HepG2 (cell line): ENCODE results near the gene PDIA2. TPM values are rescaled to one million over a fixed set of nuclear protein-coding genes. Genes with fewer than 3 reads are reported as not detected.

ENCODE experiments used
- ATAC-seq: fragments of 200-7000 bp; cut with Tn5 transposase; 3 replicates; pipeline ENCODE4 v1.9.1; 2020; ENCODE audit warnings: mild to moderate bottlenecking, moderate library complexity
- BruUV-seq: library from RNA; stranded (reverse); fragments of 400-500 nt; replicated peaks from 2 replicates; lab custom pipeline; 2021; lab: Mats Ljungman, UMichigan
- CTCF ChIA-PET: fragments of 300-600 bp; formaldehyde crosslinking; extraction: SDS; loops from one replicate; lab custom pipeline; 2021; ENCODE audit warnings: low total read pairs, inconsistent platforms, low intra/inter-chr PET ratio; lab: Yijun Ruan, JAX
- POLR2A ChIA-PET: fragments of 350-600 bp; sonication (Branson Sonifier 250); formaldehyde crosslinking; loops from one replicate; lab custom pipeline; 2020; ENCODE audit warnings: antibody characterized with exemption, inconsistent platforms; lab: Yijun Ruan, JAX
- DNase-seq: peaks from one replicate; pipeline ENCODE4 v3.0.0-alpha.2; 2015; ENCODE audit warnings: low spot score
- FAIRE-seq: peaks from 3 replicates; lab custom pipeline; 2011; peaks lifted over from hg19 to GRCh38; lab: Jason Lieb, UNC
- H2AFZ ChIP-seq: one replicate; pipeline ENCODE4 v1.6.1; 2011; ENCODE audit warnings: low read length, inconsistent platforms
- H3K27ac ChIP-seq: fragments of 300-600 bp; 3 replicates; pipeline ENCODE4 v1.8.0; 2011; ENCODE audit warnings: mixed run types, mild to moderate bottlenecking, mixed read lengths, low read length, inconsistent platforms; ENCODE audit not compliant: insufficient read depth; ENCODE audit errors: extremely low read length
- H3K27me3 ChIP-seq, 2 experiments: fragments of 200-600 bp in 1 of 2; 2 replicates in 1 of 2; 3 replicates in 1 of 2; pipeline versions ENCODE4 v1.6.0 to v1.8.0; 2011; ENCODE audit warnings: low read length in 2 of 2, mild to moderate bottlenecking in 2 of 2, moderate library complexity in 2 of 2, inconsistent platforms in 1 of 2; ENCODE audit not compliant: insufficient read depth in 2 of 2, control insufficient read depth in 1 of 2
- H3K36me3 ChIP-seq, 2 experiments: fragments of 200-600 bp in 1 of 2; replicated peaks in 1 of 2; 2 replicates in 1 of 2; 3 replicates in 1 of 2; pipeline versions ENCODE4 v1.5.1 to v1.8.0; 2011; ENCODE audit warnings: low read length in 2 of 2, inconsistent platforms in 1 of 2; ENCODE audit not compliant: insufficient read depth in 2 of 2, control insufficient read depth in 1 of 2
- H3K4me1 ChIP-seq: 2 replicates; pipeline ENCODE4 v1.5.1; 2012; ENCODE audit warnings: low read length, inconsistent platforms; ENCODE audit not compliant: insufficient read depth
- H3K4me2 ChIP-seq: 2 replicates; pipeline ENCODE4 v1.6.0; 2011; ENCODE audit warnings: low read depth, low read length, inconsistent platforms
- H3K4me3 ChIP-seq, 3 experiments: fragments of 200-600 bp in 1 of 3; sonication (generic), shearing (Covaris generic) in 1 of 3; replicated peaks in 1 of 3; 2 replicates each; pipeline ENCODE4 v1.5.1; 2011 to 2016; ENCODE audit warnings: low read length in 3 of 3, inconsistent platforms in 2 of 3, low read depth in 2 of 3, mild to moderate bottlenecking in 2 of 3, control low read depth in 1 of 3, mixed read lengths in 1 of 3; ENCODE audit not compliant: insufficient read depth in 1 of 3
- H3K79me2 ChIP-seq: one replicate; pipeline ENCODE4 v1.6.1; 2011; ENCODE audit warnings: low read length, inconsistent platforms; ENCODE audit not compliant: insufficient read depth
- H3K9ac ChIP-seq: 2 replicates; pipeline ENCODE4 v1.6.0; 2011; ENCODE audit warnings: mild to moderate bottlenecking, low read depth, low read length, inconsistent platforms; ENCODE audit not compliant: insufficient read depth
- H3K9me3 ChIP-seq: 2 replicates; pipeline ENCODE4 v1.5.1; 2012; ENCODE audit warnings: mild to moderate bottlenecking, low read length
- H4K20me1 ChIP-seq: 2 replicates; pipeline ENCODE4 v1.6.0; 2011; ENCODE audit warnings: inconsistent platforms, mild to moderate bottlenecking, low read length, moderate library complexity; ENCODE audit not compliant: insufficient read depth
- AHR ChIP-seq: IDR thresholded peaks from 2 replicates; pipeline ENCODE4 v1.6.1; 2018; ENCODE audit warnings: missing genetic modification reagents, missing compliant biosample characterization
- MIXL1 ChIP-seq: IDR thresholded peaks from 2 replicates; pipeline ENCODE4 v1.6.1; 2016
- NCOR1 ChIP-seq: fragments of 200-600 bp; sonication (generic); IDR thresholded peaks from 2 replicates; pipeline ENCODE4 v1.7.0; 2017; ENCODE audit warnings: antibody characterized with exemption, low read length, borderline replicate concordance
- PLRG1 ChIP-seq: fragments of 450-650 bp; conservative IDR thresholded peaks from 2 replicates; pipeline ENCODE4 v1.6.1; 2016
- RORA ChIP-seq: sonication (generic); formaldehyde crosslinking; IDR thresholded peaks from 2 replicates; pipeline ENCODE4 v1.5.0; 2020; ENCODE audit warnings: mild to moderate bottlenecking, missing genetic modification reagents, moderate library complexity
- UBTF ChIP-seq: sonication (generic); formaldehyde crosslinking; IDR thresholded peaks from 2 replicates; pipeline ENCODE4 v1.4.0; 2020; ENCODE audit warnings: mild to moderate bottlenecking, missing genetic modification reagents
- ZNF136 ChIP-seq: sonication (generic); formaldehyde crosslinking; IDR thresholded peaks from 2 replicates; pipeline ENCODE4 v1.8.1; 2022; ENCODE audit warnings: low read depth, mild to moderate bottlenecking, moderate library complexity, missing genetic modification reagents
- ZNF263 ChIP-seq: sonication (generic); formaldehyde crosslinking; IDR thresholded peaks from 2 replicates; pipeline ENCODE4 v1.4.0; 2020; ENCODE audit warnings: missing genetic modification reagents
- ZNF318 ChIP-seq: sonication (generic); formaldehyde crosslinking; IDR thresholded peaks from 2 replicates; pipeline ENCODE4 v1.4.0; 2020; ENCODE audit warnings: mild to moderate bottlenecking, missing genetic modification reagents
- ZNF75D ChIP-seq: sonication (generic); formaldehyde crosslinking; IDR thresholded peaks from 2 replicates; pipeline ENCODE4 v1.8.1; 2023; ENCODE audit warnings: missing genetic modification reagents, mild to moderate bottlenecking, borderline replicate concordance
- WGBS: methylation state at CpG from one replicate; pipeline ENCODE4 v1.1.6; 2017; ENCODE audit warnings: low lambda C conversion rate; 5-methylcytosine and 5-hydroxymethylcytosine counted together
- in situ Hi-C: cut with HindIII; loops from 2 replicates; pipeline ENCODE4 v1.10.0; 2017; ENCODE audit warnings: low pct_unique_long_range_greater_than_20kb; ENCODE audit not compliant: extremely low pct_ligation_motif_present
- intact Hi-C: fragments of 100-400 bp; cut with micrococcal nuclease; formaldehyde crosslinking; loops from one replicate; pipeline ENCODE4 v1.10.0; 2022; ENCODE audit not compliant: unreplicated experiment
- polyA plus RNA-seq, 8 experiments: library from polyadenylated mRNA; depleted of rRNA in 3 of 8; stranded (reverse) in 7 of 8; unstranded in 1 of 8; fragments of >200 nt; fragmentation: Illumina TruSeq in 4 of 8; extraction: Trizol in 4 of 8; gene quantifications; 2 replicates each; pipeline versions ENCODE4 v1.2.1 to v1.2.3, GENCODE V29; 2011 to 2016; ENCODE audit warnings: low read depth in 4 of 8, missing spikeins in 1 of 8, mixed read lengths in 1 of 8; ENCODE audit not compliant: insufficient read depth in 1 of 8
- total RNA-seq, 5 experiments: library from RNA; depleted of rRNA; stranded (reverse); fragments of >200 nt; fragmentation: Illumina TruSeq; extraction: Trizol; gene quantifications; 2 replicates each; pipeline ENCODE4 v1.2.3, GENCODE V29; 2016; ENCODE audit warnings: low read depth in 1 of 5

PDIA2 gene
- total and polyA plus RNA-seq, 2 of the 13 experiments (the other 11 are each of a cell fraction or from before 2014, with no cell fraction given), result 0.35 to 1.9 TPM

DNA sequence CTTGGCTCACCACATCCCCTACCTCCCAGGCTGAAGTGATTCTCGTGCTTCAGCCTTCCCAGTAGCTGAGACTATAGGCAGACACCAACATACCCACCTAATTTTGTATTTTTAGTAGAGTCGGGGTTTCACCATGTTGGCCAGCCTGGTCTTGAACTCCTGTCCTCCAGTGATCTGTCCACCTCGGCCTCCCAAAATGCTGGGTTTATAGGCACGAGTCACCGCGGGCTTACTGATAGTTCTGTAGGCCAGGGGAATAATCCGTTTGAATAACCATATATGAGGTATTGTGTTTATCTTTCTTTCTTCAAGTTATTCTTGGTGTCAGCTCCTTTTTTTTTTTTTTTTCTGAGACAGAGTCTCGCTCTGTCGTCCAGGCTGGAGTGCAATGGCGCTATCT lies 40.7 kb upstream of the PDIA2 start (continued):
- TF ChIP-seq ZNF318 (CRISPR knock-in tag), result no peak
- TF ChIP-seq, all 625 proteins: peak for 0

DNA sequence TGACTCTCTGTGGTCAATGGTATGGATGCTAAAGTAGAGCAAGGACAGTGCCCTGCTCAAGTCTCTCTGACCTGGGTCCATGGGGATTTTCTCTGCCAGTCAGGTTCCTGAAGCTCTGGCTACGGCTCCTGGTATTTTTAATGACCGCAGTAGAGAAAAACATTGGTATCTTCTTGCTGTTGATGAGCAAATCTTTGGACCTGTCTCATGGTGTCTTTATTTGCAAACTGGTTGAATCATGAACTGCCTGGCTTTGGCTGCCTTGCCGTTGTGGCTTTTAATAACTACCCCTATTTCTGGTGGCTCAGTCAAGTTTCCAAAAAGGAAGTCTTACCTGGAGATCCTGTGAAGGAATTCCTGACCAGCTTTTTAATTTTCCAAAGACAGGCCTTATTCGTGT lies 39.6 kb upstream of the PDIA2 start:
- BruUV-seq, result no TSS peak
- 74% methylated on average over 4 of the region's 4 CpGs for WGBS
- no peaks in the 10 kb centered on the region for H3K79me2 ChIP-seq
- no peaks in the 10 kb centered on the region for H4K20me1 ChIP-seq
- intact Hi-C loops (no loop called here), in situ Hi-C loops (no loop called here)
- DNase-seq (no peak), FAIRE-seq (no peak), ATAC-seq (no peak)
- H3K4me1 ChIP-seq, result peaks cover 24% of the 10 kb centered on the region
- H3K4me3 ChIP-seq, result no peak overlapping the region
- H3K36me3 ChIP-seq, result no peaks in the 10 kb centered on the region
- no peak overlapping the region for H2AFZ ChIP-seq
- H3K27ac ChIP-seq, result no peak overlapping the region
- TF ChIP-seq ZNF136 (CRISPR knock-in tag) (no peak), MIXL1 (CRISPR knock-in tag) (no peak), UBTF (CRISPR knock-in tag) (no peak), NCOR1 (no peak), ZNF263 (no peak), ZNF75D (CRISPR knock-in tag) (no peak), AHR (CRISPR knock-in tag) (no peak), RORA (CRISPR knock-in tag) (no peak), PLRG1 (no peak)
- no peaks in the 10 kb centered on the region for H3K27me3 ChIP-seq
- no peak overlapping the region for H3K9ac ChIP-seq
- POLR2A ChIA-PET, result interaction anchor here (1.7 kb wide), 1 partner anchor 8 kb away, joined by 4 read pairs; no protein-coding TSS in a partner anchor
- no peaks in the 10 kb centered on the region for H3K9me3 ChIP-seq
- CTCF ChIA-PET, result no interaction called here
- no peak overlapping the region for H3K4me2 ChIP-seq
